ENCODE data around the gene SORBS1.
A peak's percentile ranks its signal among the peaks of the same experiment; 100 is the strongest.

SORBS1 gene

GRCh38 chr10:95305606-95306317, 255.4 kb downstream of the SORBS1 start:
- no peak for DNase-seq

- DNase-seq: no peak
Measured at GRCh38 chr10:95304976-95305375, 256.2 kb downstream of the SORBS1 start.

- DNase-seq: no peak
Measured at GRCh38 chr10:95304463-95304862, 256.7 kb downstream of the SORBS1 start.

GRCh38 chr10:95303950-95304349, 257.2 kb downstream of the SORBS1 start:
- DNase-seq: no peak

GRCh38 chr10:95303535-95303934, 257.6 kb downstream of the SORBS1 start:
- peak; percentile 75 for DNase-seq

GRCh38 chr10:95300022-95300539, 261.1 kb downstream of the SORBS1 start:
- DNase-seq: no peak

GRCh38 chr10:95297402-95297801, 263.8 kb downstream of the SORBS1 start:
- DNase-seq: no peak

GRCh38 chr10:95296764-95297163, 264.4 kb downstream of the SORBS1 start:
- DNase-seq: no peak

- DNase-seq: peak; percentile 51
Measured at GRCh38 chr10:95295031-95295755, 266.0 kb downstream of the SORBS1 start.

GRCh38 chr10:95293631-95294030, 267.5 kb downstream of the SORBS1 start:
- no peak for DNase-seq

GRCh38 chr10:95291365-95292039, 269.7 kb downstream of the SORBS1 start:
- no peak for DNase-seq

GRCh38 chr10:95290461-95291364, 270.5 kb downstream of the SORBS1 start, which contains the start of gene PDLIM1:
Gene PDLIM1 (minus strand): TSS chr10:95291003. CDS start chr10:95290915, 88 bp downstream.
- peak; percentile 69 for DNase-seq

- DNase-seq: no peak
Measured at GRCh38 chr10:95289921-95290421, 271.2 kb downstream of the SORBS1 start.

GRCh38 chr10:95289003-95289920, 271.9 kb downstream of the SORBS1 start:
- DNase-seq: peak; percentile 53

GRCh38 chr10:95288303-95288702, 272.9 kb downstream of the SORBS1 start:
- no peak for DNase-seq

GRCh38 chr10:95287281-95287680, 273.9 kb downstream of the SORBS1 start:
- peak; percentile 37 for DNase-seq

GRCh38 chr10:95286707-95287106, 274.5 kb downstream of the SORBS1 start:
- DNase-seq: no peak

GRCh38 chr10:95285556-95285955, 275.6 kb downstream of the SORBS1 start:
- no peak for DNase-seq

GRCh38 chr10:95284807-95285206, 276.4 kb downstream of the SORBS1 start:
- DNase-seq: no peak

- no peak for DNase-seq
Measured at GRCh38 chr10:95282107-95282506, 279.1 kb downstream of the SORBS1 start.

GRCh38 chr10:95281206-95281605, 280.0 kb downstream of the SORBS1 start:
- no peak for DNase-seq

Measured in fibroblast of skin of right biceps (primary cell).